BE2C (cell line): ENCODE data around the gene STEAP2.

Experiments used
- DNase-seq: peaks from one replicate; pipeline ENCODE4 v3.0.0-alpha.2; 2020
- H3K27me3 ChIP-seq: fragments of 250-450 bp; sonication (Bioruptor Pico); 2 replicates; pipeline ENCODE4 v1.5.1; 2020; ENCODE audit warnings: mild to moderate bottlenecking
- H3K36me3 ChIP-seq: fragments of 250-450 bp; sonication (Bioruptor Pico); 2 replicates; pipeline ENCODE4 v1.5.1; 2020; ENCODE audit warnings: mild to moderate bottlenecking
- H3K4me1 ChIP-seq: fragments of 250-450 bp; sonication (Bioruptor Pico); 2 replicates; pipeline ENCODE4 v1.5.1; 2020
- H3K4me3 ChIP-seq: 2 replicates; pipeline ENCODE4 v1.5.1; 2011; ENCODE audit warnings: low read depth, low read length
- H3K9me3 ChIP-seq: fragments of 250-450 bp; sonication (Bioruptor Pico); 2 replicates; pipeline ENCODE4 v1.5.1; 2020
- TF ChIP-seq, protein P1 (sequence below): IDR thresholded peaks from 2 replicates; pipeline ENCODE4 v1.5.1; 2012; ENCODE audit warnings: mild to moderate bottlenecking, low read depth, low read length

STEAP2 gene

DNA sequence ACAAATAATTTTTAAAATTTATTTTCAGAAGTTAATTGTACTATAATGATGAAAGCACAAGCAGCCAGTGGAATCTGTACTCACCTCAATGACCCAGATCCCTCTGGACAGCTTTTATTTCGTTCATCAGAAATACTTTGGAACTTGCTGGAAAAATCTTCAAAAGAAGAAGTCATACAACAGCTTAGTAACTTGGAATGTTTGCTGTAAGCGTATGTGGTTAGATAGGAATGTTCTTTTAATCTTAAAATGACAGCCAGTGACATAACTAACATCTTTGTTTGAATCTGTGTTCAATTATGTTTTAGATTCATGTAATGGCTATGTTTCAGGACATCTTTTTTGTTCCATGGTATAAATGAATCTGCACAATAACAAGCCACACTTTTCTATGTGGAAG lies 60.2 kb downstream of the STEAP2 start:
- no peak overlapping the region for H3K4me3 ChIP-seq
- H3K27me3 ChIP-seq = no peaks in the 10 kb centered on the region; the same call in 1 of the 2 replicates
- H3K9me3 ChIP-seq = no peaks in the 10 kb centered on the region
- no peaks in the 10 kb centered on the region for H3K4me1 ChIP-seq
- TF ChIP-seq, protein P1, sequence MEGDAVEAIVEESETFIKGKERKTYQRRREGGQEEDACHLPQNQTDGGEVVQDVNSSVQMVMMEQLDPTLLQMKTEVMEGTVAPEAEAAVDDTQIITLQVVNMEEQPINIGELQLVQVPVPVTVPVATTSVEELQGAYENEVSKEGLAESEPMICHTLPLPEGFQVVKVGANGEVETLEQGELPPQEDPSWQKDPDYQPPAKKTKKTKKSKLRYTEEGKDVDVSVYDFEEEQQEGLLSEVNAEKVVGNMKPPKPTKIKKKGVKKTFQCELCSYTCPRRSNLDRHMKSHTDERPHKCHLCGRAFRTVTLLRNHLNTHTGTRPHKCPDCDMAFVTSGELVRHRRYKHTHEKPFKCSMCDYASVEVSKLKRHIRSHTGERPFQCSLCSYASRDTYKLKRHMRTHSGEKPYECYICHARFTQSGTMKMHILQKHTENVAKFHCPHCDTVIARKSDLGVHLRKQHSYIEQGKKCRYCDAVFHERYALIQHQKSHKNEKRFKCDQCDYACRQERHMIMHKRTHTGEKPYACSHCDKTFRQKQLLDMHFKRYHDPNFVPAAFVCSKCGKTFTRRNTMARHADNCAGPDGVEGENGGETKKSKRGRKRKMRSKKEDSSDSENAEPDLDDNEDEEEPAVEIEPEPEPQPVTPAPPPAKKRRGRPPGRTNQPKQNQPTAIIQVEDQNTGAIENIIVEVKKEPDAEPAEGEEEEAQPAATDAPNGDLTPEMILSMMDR = no peak
- H3K36me3 ChIP-seq = no peaks in the 10 kb centered on the region
- DNase-seq = no peak

DNA sequence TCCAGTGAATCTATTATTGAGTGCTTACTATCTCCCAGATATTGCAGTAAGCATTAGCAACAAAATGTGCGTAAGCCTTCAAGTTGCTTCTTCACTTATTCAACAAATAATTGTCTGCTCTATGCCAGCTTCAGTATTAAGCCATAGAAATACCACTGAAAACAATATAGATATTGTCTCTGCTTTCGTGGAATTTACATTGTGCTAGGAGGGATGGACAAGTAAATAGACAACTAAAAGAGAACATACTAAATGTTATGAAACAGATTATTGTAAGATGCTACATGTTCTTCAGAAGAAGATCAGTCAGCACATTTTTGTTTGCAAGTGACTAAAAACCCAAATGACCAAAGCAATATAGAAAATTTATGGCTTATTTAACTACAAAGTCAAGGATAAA lies 60.7 kb downstream of the STEAP2 start:
- DNase-seq = no peak
- TF ChIP-seq, protein P1 = no peak
- H3K4me1 ChIP-seq = no peaks in the 10 kb centered on the region
- H3K4me3 ChIP-seq = no peak overlapping the region
- no peaks in the 10 kb centered on the region for H3K36me3 ChIP-seq
- no peaks in the 10 kb centered on the region for H3K9me3 ChIP-seq
- no peaks in the 10 kb centered on the region; the same call in 1 of the 2 replicates for H3K27me3 ChIP-seq

DNA sequence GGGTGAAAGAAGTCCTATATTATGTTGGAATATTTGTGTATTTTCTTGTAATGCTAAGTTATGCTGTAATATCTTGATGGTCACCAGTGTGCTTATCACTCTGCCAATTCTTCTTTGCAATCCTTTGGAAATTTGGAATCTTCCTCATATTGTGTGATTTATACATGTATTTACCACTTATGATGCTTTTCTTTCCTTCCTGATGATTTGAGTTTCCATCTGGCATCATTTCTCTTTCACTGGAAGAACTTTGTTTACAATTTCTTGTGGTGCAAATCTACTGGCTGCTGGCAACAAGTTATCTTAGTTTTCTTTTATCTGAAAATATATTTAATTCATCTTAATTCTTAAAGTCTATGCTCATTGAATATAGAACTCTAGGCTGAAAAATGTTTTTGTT lies 62.6 kb downstream of the STEAP2 start:
- Histone ChIP-seq H3K27me3 (no peaks in the 10 kb centered on the region), H3K9me3 (no peaks in the 10 kb centered on the region), H3K36me3 (no peaks in the 10 kb centered on the region), H3K4me3 (no peak overlapping the region), H3K4me1 (no peaks in the 10 kb centered on the region)
- TF ChIP-seq, protein P1 = no peak
- no peak for DNase-seq

DNA sequence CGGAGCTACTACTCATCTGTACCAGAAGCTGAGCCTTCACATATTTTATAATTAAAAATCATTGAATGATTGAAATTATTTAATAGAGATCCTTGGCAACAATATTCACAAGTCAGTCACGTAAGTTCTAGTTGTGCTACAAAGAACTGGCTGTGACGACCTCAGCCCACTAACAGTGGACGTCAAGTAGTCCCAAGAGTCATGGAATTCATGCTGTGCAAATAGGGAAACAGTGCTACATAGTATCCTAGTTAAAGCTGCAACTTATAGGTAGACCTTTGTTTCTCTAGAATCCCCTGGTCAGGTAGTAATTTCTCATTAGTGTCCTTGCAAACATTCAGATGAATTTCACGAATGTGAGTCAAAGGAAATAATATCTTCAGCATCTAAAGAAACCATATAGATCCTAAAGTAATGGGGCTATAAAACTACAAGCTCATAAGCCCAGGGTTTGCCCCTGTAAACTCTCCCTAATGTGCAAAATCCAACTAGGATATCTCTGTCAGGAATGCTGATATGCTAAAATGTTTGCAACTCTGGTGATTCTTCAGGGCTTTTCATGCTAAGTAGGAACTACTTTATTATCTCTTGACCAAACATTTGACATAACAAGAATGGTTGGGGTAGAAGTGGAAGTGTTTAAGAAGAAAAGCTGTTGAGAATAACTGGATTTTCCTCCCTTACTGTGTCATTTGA lies 64.6 kb downstream of the STEAP2 start:
- no peak for DNase-seq
- H3K27me3 ChIP-seq = no peaks in the 10 kb centered on the region
- H3K4me1 ChIP-seq = no peaks in the 10 kb centered on the region
- no peaks in the 10 kb centered on the region for H3K9me3 ChIP-seq
- TF ChIP-seq, protein P1 = no peak
- H3K36me3 ChIP-seq = no peaks in the 10 kb centered on the region
- no peak overlapping the region for H3K4me3 ChIP-seq
